Thyroid gland (tissue), 4 donors: ENCODE data around the gene TMEM175. TPM values are rescaled to one million over a fixed set of nuclear protein-coding genes. Genes with fewer than 3 reads are reported as not detected.
A peak's percentile ranks its signal among the peaks of the same experiment; 100 is the strongest.
"Not testable (repeated sequence)": the region's sequence is repeated elsewhere in the genome, so short reads cannot be mapped to it uniquely, and the experiment has no call there.

Experiments used
- DNase-seq, 2 donors: peaks; one replicate each; pipeline ENCODE4 v3.0.0-alpha.2; 2019
- H3K27ac ChIP-seq, 3 donors: fragments of 200-600 bp; sonication (generic); 1 replicate in 2 of 3; 2 replicates in 1 of 3; pipeline ENCODE4 v1.5.1; 2016 to 2019; ENCODE audit warnings: mild to moderate bottlenecking in 1 of 3, moderate library complexity in 1 of 3
- H3K27me3 ChIP-seq: fragments of 200-600 bp; sonication (generic); one replicate; pipeline ENCODE4 v1.5.1; 2019
- H3K36me3 ChIP-seq, 2 donors: fragments of 200-600 bp; sonication (generic); one replicate each; pipeline ENCODE4 v1.5.1; 2016 to 2019
- H3K4me1 ChIP-seq, 2 donors: fragments of 200-600 bp; sonication (generic); one replicate each; pipeline ENCODE4 v1.5.1; 2017 to 2019
- H3K4me3 ChIP-seq, 3 donors: fragments of 200-600 bp; sonication (generic); replicated peaks in 1 of 3; 1 replicate in 2 of 3; 2 replicates in 1 of 3; pipeline ENCODE4 v1.5.1; 2016; ENCODE audit warnings: mild to moderate bottlenecking in 1 of 3
- H3K9me3 ChIP-seq: fragments of 200-600 bp; sonication (generic); one replicate; pipeline ENCODE4 v1.5.1; 2017
- POLR2A ChIP-seq, 2 donors: fragments of 450-650 bp; IDR thresholded peaks; one replicate each; pipeline ENCODE4 v1.6.1; 2017; ENCODE audit warnings: antibody characterized with exemption in 2 of 2, mild to moderate bottlenecking in 2 of 2, moderate library complexity in 1 of 2
- WGBS, 2 donors: methylation state at CpG; one replicate each; pipeline ENCODE4 v1.1.5; 2017; 5-methylcytosine and 5-hydroxymethylcytosine counted together
- intact Hi-C: fragments of 100-400 bp; cut with DNase I; formaldehyde crosslinking; loops from one replicate; pipeline ENCODE4 v1.15.1; 2023
- total RNA-seq, 4 donors: library from RNA; depleted of rRNA; stranded (reverse); fragments of >200 nt; gene quantifications; one replicate each; pipeline ENCODE4 v1.2.3, GENCODE V29; 2016
- TF ChIP-seq, protein P1 (sequence below), 6 experiments: fragments of 200-600 bp in 3 of 6; fragments of 450-650 bp in 3 of 6; sonication (generic) in 3 of 6; IDR thresholded peaks; one replicate each; pipeline ENCODE4 v1.5.1; 2016 to 2019; ENCODE audit warnings: antibody characterized with exemption in 6 of 6, mild to moderate bottlenecking in 2 of 6, inconsistent platforms in 1 of 6, moderate library complexity in 1 of 6

The TMEM175 gene
- total RNA-seq, 4 donors from 2014 or later, result 33.6 to 63.9 (median 40.4) TPM

DNA sequence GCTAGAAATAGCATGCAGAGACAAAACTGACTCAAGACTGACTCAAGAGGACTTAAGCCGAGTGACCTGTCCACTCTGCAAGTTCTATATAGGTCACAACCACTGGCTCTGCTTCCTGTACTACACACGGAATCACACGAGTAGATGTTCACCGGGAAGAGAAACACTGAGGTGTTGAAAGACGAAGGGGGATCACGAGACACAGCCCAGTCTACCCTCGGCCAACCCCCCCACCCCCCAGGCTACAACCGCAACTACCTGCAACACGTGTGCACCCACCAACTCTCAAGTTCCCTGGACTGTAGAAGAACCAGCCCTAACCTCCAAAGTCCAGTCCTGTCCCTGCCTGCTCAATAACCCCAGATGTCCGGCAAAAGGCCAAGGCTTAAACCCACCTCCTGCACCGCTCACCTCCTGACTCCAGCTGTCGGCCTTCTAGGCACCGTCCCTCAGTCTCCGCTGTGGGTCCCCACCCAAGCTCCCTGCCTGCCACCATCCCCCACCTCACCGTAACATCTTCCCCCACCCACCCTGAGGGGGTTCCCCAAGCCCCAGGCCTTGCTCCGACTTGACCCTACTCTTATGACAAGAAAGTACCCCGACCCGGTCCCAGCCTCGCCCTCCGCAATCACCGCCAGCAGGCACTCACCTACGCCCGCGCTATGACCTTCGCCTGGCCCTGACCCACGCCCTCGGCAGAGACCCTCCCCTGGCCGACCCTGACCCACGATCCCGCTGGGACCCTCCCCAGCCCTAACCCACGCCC is 883 bp upstream of the TMEM175 start:
- Histone ChIP-seq H3K27me3 (no peaks in the 10 kb centered on the region), H3K4me1 (peaks cover 16 to 33% of the 10 kb centered on the region in 2 donors), H3K4me3 (peak overlapping the region; percentile 97 to 99 (median 98)), H3K9me3 (no peaks in the 10 kb centered on the region), H3K36me3 (no peaks in the 10 kb centered on the region), H3K27ac (peak overlapping the region; percentile 51 to 87 (median 78))
- DNase-seq, result peak; percentile 13 to 25
- WGBS, 2 donors, result 2 to 3% methylated on average over 22 to 24 of the region's 31 CpGs
- TF ChIP-seq, protein P1, sequence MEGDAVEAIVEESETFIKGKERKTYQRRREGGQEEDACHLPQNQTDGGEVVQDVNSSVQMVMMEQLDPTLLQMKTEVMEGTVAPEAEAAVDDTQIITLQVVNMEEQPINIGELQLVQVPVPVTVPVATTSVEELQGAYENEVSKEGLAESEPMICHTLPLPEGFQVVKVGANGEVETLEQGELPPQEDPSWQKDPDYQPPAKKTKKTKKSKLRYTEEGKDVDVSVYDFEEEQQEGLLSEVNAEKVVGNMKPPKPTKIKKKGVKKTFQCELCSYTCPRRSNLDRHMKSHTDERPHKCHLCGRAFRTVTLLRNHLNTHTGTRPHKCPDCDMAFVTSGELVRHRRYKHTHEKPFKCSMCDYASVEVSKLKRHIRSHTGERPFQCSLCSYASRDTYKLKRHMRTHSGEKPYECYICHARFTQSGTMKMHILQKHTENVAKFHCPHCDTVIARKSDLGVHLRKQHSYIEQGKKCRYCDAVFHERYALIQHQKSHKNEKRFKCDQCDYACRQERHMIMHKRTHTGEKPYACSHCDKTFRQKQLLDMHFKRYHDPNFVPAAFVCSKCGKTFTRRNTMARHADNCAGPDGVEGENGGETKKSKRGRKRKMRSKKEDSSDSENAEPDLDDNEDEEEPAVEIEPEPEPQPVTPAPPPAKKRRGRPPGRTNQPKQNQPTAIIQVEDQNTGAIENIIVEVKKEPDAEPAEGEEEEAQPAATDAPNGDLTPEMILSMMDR (IDR thresholded peaks at IDR 0.05), result no peak
- TF ChIP-seq POLR2A (IDR thresholded peaks at IDR 0.05), result no peak
- intact Hi-C loops, result no loop called here

- no peak for DNase-seq
Measured at GRCh38 chr4:932713-933070, 432 bp downstream of the TMEM175 start.

GRCh38 chr4:939508-939907 is 7.2 kb downstream of the TMEM175 start:
- H3K9me3 ChIP-seq, intact Hi-C loops, H3K27ac ChIP-seq, H3K36me3 ChIP-seq, H3K4me1 ChIP-seq, H3K4me3 ChIP-seq, H3K27me3 ChIP-seq, DNase-seq: not testable (repeated sequence)
- WGBS, 2 donors, result 86 to 87% methylated on average over 4 of the region's 4 CpGs

More at GRCh38 chr4:932713-933070, 432 bp downstream of the TMEM175 start:
- Histone ChIP-seq H3K27ac (peak overlapping the region in 2 of 3 donors; percentile 34 to 87), H3K4me3 (peak overlapping the region; percentile 36 to 99 (median 56)), H3K27me3 (no peaks in the 10 kb centered on the region), H3K36me3 (no peaks in the 10 kb centered on the region), H3K4me1 (peaks cover 16 to 31% of the 10 kb centered on the region in 2 donors), H3K9me3 (no peaks in the 10 kb centered on the region)
- 3 to 5% methylated on average over 8 to 11 of the region's 11 CpGs for WGBS, 2 donors
- intact Hi-C loops, result loop anchor here (2.0 kb wide), 1 partner anchor 40 kb away; the partner anchor contains the start of gene DGKQ
- no peak for TF ChIP-seq POLR2A (IDR thresholded peaks at IDR 0.05)
- TF ChIP-seq, protein P1 (IDR thresholded peaks at IDR 0.05), result no peak

- Histone ChIP-seq H3K9me3 (no peaks in the 10 kb centered on the region), H3K36me3 (no peaks in the 10 kb centered on the region), H3K27me3 (no peaks in the 10 kb centered on the region), H3K4me3 (no peak overlapping the region), H3K27ac (no peak overlapping the region), H3K4me1 (peaks cover 6 to 8% of the 10 kb centered on the region in 2 donors)
- WGBS, 2 donors, result 21 to 40% methylated on average over 27 to 28 of the region's 28 CpGs
- intact Hi-C loops, result no loop called here
- DNase-seq, result no peak
- no peak for TF ChIP-seq POLR2A (IDR thresholded peaks at IDR 0.05)
- TF ChIP-seq, protein P1 (IDR thresholded peaks at IDR 0.05), result no peak
Measured at GRCh38 chr4:945274-946102, 13.2 kb downstream of the TMEM175 start.

DNA sequence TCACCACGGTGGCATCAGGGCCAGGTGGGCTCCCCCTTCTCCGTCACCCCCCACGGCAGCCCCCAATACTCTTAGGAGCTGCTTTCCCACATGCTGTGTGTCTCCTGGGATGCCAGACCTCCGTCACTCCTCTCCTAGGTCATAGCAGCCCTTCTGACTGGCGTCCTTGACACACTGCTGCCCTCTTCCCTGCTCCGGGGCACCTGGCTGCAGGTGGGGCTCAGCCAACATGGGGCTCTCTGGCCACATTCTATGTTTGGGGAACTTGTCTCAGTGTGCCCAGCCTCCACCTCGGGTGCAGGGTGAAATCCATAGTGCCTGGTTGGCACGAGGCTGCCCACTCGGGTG is 13.8 kb downstream of the TMEM175 start:
- peaks cover 6 to 8% of the 10 kb centered on the region in 2 donors for H3K4me1 ChIP-seq
- no peaks in the 10 kb centered on the region for H3K27me3 ChIP-seq
- no peak overlapping the region for H3K27ac ChIP-seq
- WGBS, 2 donors, result 69 to 78% methylated on average over 8 to 9 of the region's 9 CpGs
- H3K4me3 ChIP-seq, result no peak overlapping the region
- TF ChIP-seq, protein P1 (IDR thresholded peaks at IDR 0.05), result no peak
- no peak for TF ChIP-seq POLR2A (IDR thresholded peaks at IDR 0.05)
- H3K9me3 ChIP-seq, result no peaks in the 10 kb centered on the region
- intact Hi-C loops, result no loop called here
- H3K36me3 ChIP-seq, result no peaks in the 10 kb centered on the region
- DNase-seq, result no peak
